Measurements from ENCODE around the gene FBLN5.

- TF ChIP-seq POLR2AphosphoS5 (IDR thresholded peaks at IDR 0.05) (no peak), CTCF (IDR thresholded peaks at IDR 0.05) (no peak)
Measured at GRCh38 chr14:91964011-91964410, 16.5 kb upstream of the FBLN5 start.
